Right renal pelvis (tissue), 4 donors: Measurements from ENCODE around the gene MRPS18C. TPM values are rescaled to one million over a fixed set of nuclear protein-coding genes. Genes with fewer than 3 reads are reported as not detected.
"Not testable (repeated sequence)": the region's sequence is repeated elsewhere in the genome, so short reads cannot be mapped to it uniquely, and the experiment has no call there.

Experiments
- DNase-seq, 4 donors: peaks; one replicate each; pipeline ENCODE4 v3.0.0-alpha.2; 2013; ENCODE audit warnings: low read depth in 4 of 4, low spot score in 3 of 4, missing footprints in 1 of 4
- polyA plus RNA-seq, 4 donors: library from polyadenylated mRNA; unstranded; fragments of 120-200 nt; gene quantifications; one replicate each; pipeline ENCODE4 v1.2.1, GENCODE V29; 2013; ENCODE audit not compliant: insufficient read length in 4 of 4

Gene MRPS18C
- polyA plus RNA-seq, 4 donors, result 63.1 to 79.9 (median 74.9) TPM

DNA sequence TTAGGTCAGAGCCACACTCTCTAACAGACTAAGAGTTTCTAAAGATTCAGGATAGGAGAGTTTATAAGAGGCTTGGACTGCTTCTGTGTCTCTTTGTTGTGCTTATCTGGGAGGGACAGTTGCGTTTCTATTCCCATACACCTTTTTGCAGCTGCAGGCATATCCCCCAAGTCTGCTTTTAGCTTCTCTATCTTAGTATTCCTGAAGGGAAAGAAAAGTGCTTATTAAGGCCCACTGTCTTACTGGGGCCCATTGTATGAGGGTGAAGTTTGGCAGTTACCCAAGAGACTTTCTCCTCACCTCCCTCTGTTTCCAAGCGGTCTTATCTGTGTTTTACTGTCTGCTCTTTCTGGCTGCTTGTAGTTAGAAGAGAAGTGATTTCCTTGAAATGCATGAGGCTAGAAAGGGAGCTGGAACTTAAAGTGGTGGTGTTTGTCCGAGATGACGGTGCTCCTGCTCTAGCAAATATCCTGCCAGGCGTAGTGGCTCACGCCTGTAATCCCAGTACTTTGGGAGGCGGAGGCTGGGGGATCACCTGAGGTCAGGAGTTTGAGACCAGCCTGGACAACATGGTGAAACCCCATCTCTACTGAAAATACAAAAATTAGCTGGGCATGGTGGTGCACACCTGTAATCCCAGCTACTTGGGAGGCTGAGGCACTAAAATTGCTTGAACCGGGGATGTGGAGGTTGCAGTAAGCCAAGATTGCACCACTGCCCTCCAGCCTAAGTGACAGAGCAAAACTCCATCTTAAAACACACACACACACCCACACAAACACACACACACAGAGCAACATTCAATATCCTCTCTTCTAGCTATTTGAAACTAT lies 40.4 kb downstream of the MRPS18C start:
- not testable (repeated sequence) for DNase-seq

DNA sequence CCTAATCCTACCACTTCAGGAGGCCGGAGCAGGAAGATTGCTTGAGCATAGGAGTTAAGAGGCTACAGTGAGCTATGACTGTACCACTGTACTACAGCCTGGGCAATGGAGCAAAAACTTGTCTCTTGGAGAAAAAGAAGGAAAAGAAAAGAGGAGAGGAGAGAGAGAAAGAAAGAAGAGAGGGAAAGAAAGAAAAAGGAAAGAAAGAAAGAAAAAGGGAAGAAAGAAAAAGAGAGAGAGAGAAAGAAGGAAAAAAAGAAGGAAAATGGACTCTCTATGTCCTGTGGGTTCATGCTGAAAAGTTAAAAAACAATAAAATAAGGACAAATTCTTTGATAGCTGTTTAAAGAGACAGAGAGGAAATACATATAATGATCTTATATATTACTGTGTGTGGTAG lies 42.3 kb downstream of the MRPS18C start:
- no peak for DNase-seq

DNA sequence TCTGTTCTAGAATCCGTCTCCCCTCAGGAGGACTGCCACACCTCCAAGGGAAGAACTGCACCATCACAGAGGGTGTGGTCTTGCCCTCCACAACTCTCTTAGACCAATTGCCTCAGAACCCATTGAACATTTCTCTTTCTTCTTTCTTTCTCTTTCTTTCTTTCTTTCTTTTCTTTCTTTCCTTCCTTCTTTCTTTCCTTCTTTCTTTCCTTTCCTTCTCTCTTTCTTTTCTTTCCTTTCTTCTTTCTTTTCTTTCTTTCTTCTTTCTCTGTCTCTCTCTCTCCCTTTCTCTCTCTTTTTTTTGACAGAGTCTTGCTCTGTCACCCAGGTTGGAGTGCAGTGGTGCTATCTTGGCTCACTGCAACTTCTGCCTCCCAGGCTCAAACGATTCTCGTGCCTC lies 45.8 kb downstream of the MRPS18C start:
- DNase-seq, result not testable (repeated sequence)

DNA sequence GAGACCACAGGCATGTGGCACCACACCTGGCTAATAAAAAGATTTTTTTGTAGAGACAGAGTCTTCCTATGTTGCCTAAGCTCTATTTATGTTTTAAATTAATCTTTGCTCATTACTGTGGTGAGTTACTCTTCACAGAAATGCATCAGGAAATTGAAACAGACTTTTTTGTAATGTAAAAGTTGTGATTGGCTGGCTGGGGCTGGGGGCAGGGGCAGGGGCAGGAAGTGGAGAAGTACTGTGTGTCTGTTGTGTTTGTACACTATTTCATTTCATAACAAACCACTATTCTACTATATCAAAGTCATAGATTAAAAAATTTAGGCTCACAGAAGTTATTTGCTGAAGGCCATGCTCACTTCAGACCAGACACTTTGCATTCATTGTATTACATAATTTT lies 48.1 kb downstream of the MRPS18C start:
- no peak for DNase-seq

DNA sequence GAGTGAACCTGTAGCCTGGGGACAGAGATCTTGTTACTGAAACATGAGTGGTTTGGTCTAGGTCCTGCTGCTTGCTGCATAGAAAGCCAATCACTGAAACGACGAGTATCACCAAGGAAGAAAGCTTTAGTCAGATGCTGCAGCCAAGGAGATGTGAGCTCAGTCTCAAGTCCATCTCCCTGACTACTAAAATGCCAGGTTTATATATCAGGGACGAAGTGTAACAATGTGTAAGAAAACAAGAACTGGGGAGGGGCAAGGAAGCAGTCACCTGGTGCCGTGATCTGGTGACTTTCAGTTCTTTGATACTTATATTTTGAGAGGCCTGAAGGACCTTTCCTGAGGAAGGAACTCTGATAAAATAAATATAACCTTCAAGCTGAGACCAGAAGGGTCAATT lies 48.6 kb downstream of the MRPS18C start:
- no peak for DNase-seq

DNA sequence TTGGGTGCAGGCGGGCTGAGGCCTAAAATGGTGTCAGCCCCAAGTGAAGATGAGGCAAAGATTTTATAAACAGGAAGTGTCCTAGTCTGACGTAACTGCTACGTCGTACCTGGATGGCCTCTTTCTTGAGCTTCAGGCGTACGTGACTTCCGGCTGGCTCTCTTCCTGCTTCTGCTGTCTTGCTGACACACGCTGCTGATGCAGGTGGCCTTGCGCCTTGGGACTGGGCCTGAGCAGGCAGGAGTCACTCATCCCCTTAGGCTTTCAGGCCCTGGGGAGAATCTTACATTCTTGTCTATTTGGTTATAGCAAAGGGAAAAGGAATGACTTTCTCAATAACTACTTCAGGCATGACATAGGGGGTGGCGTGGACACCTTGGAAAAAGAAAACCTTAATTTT lies 49.1 kb downstream of the MRPS18C start:
- DNase-seq, result no peak

DNA sequence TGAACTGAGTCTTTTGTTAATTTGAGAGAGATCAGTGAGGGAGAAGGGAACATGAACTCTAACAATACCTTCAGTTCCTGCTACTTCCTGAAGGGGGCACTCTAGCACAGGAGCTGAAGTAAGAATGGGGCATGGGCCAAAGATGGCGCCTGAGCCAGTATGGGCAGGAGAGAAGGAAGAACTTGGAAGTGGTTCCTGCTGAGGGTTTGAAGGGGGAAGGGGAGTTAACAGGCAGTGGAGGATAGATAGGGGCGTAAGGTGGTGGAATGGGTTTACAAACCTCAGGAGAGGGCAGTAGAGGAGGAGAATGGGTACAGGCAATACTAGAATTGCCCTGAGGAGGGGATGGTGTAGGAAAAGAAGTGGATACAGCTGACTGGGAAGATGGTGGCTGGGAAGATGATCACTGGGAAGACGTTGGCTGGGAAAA lies 53.3 kb downstream of the MRPS18C start:
- DNase-seq, result not testable (repeated sequence)

DNA sequence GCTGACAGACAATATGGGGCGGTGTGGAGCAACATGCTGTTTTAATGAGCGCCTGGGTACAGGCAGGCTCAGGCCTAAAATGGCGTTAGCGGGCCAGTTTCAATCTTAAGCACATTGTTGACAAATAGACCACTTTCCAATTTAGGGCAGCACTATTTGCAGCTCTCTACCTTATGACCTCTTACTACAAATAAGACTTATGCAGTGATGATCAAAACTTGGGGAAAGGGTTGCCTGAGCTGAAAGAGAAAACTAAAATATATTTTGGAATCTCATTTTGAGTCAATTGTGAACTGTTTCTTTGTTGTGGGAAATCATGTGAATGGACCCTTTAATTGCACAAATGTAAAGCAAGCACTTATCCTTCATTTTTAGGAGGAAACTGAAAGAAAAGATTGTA lies 54.6 kb downstream of the MRPS18C start:
- DNase-seq, result no peak

Other genes with a start within 250 kb of the MRPS18C start
- 10 to 100 TPM; 14.8 to 17.0 (median 16.4) TPM for gene COQ2, start 171.3 kb upstream of the MRPS18C start, polyA plus RNA-seq
- gene HPSE, start 121.2 kb upstream of the MRPS18C start, polyA plus RNA-seq, result 1 to 10 TPM in 2 of 4 donors, under 1 TPM in 2; 0.94 to 1.5 (median 1.1) TPM
- 10 to 100 TPM; 18.4 to 19.6 (median 19.0) TPM for gene HELQ, start 235 bp upstream of the MRPS18C start, polyA plus RNA-seq
- gene ABRAXAS1, start 29.0 kb downstream of the MRPS18C start, polyA plus RNA-seq, result 10 to 100 TPM; 24.5 to 29.9 (median 27.1) TPM
- 10 to 100 TPM; 17.4 to 24.1 (median 20.8) TPM for gene GPAT3, start 80.0 kb downstream of the MRPS18C start, polyA plus RNA-seq